Thoracic aorta (tissue), 2 donors: Measurements from ENCODE around the gene NRIP3. TPM values are rescaled to one million over a fixed set of nuclear protein-coding genes. Genes with fewer than 3 reads are reported as not detected.

Experiments
- ATAC-seq: fragments of 150-250 bp; one replicate; pipeline ENCODE4 v1.8.0; 2017; ENCODE audit warnings: low read depth; ENCODE audit not compliant: insufficient number of reproducible peaks, low FRiP score
- DNase-seq: peaks from one replicate; pipeline ENCODE4 v3.0.0-alpha.2; 2020; ENCODE audit warnings: low spot score
- H3K27ac ChIP-seq, 2 donors: fragments of 200-600 bp; sonication (generic); 1 replicate in 1 of 2; 2 replicates in 1 of 2; pipeline ENCODE4 v1.5.1; 2016; ENCODE audit warnings: mild to moderate bottlenecking in 2 of 2, moderate library complexity in 2 of 2
- H3K27me3 ChIP-seq: fragments of 200-600 bp; sonication (generic); replicated peaks from 2 replicates; pipeline ENCODE4 v1.6.0; 2016; ENCODE audit warnings: mild to moderate bottlenecking; ENCODE audit not compliant: insufficient read depth
- H3K36me3 ChIP-seq: fragments of 200-600 bp; sonication (generic); one replicate; pipeline ENCODE4 v1.5.1; 2016
- H3K4me1 ChIP-seq, 2 donors: fragments of 200-600 bp; sonication (generic); 1 replicate in 1 of 2; 2 replicates in 1 of 2; pipeline versions ENCODE4 v1.5.1 to v1.6.0; 2016; ENCODE audit warnings: low read depth in 2 of 2, mild to moderate bottlenecking in 1 of 2; ENCODE audit not compliant: control insufficient read depth in 1 of 2
- H3K4me3 ChIP-seq: fragments of 200-600 bp; sonication (generic); 2 replicates; pipeline ENCODE4 v1.5.1; 2016; ENCODE audit warnings: mild to moderate bottlenecking
- H3K9me3 ChIP-seq: fragments of 200-600 bp; sonication (generic); 2 replicates; pipeline ENCODE4 v1.5.1; 2016
- CTCF ChIP-seq: fragments of 200-600 bp; sonication (generic); IDR thresholded peaks from one replicate; pipeline ENCODE4 v1.5.1; 2019; ENCODE audit warnings: antibody characterized with exemption
- total RNA-seq, 2 donors: library from RNA; depleted of rRNA; stranded (reverse); fragments of >200 nt; gene quantifications; one replicate each; pipeline versions ENCODE4 v1.1.0 to v1.2.3, GENCODE V29; 2016

Gene NRIP3
- total RNA-seq, 2 donors from 2014 or later = 2.1 to 5.3 TPM

DNA sequence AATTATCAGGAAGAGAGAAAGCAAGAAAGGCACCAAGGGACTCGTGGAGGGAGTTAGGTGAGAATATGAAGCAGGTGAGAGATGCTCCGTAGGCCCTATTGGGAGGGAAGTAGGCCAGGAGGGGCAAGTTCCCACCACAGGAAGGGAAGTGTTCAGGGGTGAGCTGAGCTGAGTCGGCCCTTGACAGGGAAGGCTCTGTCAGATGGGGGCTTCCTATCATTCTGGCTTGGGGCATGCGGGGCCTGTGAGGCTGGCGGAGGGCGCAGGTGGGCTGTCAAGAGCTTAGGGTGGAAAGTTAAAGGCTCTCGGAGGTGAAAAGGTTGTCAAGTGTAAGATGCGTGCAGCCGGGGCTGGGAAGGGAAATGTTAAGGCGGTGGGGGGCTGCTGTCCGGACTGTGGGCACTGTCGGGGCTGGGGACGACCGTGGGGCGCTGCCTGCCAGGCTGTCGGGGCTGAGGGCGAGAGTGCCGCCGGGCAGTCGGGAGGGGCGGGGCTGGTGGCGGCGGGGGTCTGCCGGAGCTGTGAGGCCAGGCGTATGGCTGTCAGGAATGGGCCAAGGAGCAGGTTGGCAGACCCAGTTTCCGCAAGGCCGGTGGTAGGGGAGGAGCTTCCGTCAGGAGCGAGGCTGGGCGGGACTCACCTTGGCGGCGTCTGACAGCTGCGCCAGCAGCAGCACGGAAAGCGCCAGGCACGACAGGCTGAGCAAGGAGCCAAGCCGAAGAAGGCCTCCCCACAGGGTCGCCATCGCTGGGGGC lies 40.1 kb downstream of the NRIP3 start:
- H3K27me3 ChIP-seq = no peaks in the 10 kb centered on the region
- peak overlapping the region; percentile 90 to 93 for H3K27ac ChIP-seq
- no peaks in the 10 kb centered on the region for H3K36me3 ChIP-seq
- peak; percentile 42 for ATAC-seq
- DNase-seq = peak; percentile 38
- H3K4me3 ChIP-seq = peak overlapping the region; percentile 87
- TF ChIP-seq CTCF = no peak
- H3K9me3 ChIP-seq = no peaks in the 10 kb centered on the region
- H3K4me1 ChIP-seq = peaks cover 14 to 41% of the 10 kb centered on the region in 2 donors

DNA sequence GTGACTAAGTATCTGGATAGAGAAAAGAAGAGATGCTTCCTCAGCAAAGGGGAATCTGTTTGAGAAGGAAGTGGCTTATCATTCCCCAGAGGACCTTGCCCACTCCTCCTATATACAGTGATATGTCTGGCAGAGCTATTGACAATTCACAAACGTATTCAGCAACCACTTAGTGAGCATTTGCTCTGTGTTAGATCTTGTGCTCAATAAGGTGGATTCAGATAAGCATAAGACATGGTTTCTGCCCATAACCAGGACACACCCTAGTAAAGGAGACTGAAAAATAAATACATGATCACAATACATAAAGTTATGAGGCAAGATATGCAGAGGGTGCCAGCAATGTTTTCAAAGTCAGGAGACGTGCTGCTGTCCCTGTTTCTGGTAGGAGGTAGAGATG lies 41.0 kb downstream of the NRIP3 start:
- Histone ChIP-seq H3K27ac (peak overlapping the region; percentile 21 to 93), H3K27me3 (no peaks in the 10 kb centered on the region), H3K4me3 (peak overlapping the region; percentile 87), H3K36me3 (no peaks in the 10 kb centered on the region), H3K4me1 (peaks cover 14 to 41% of the 10 kb centered on the region in 2 donors), H3K9me3 (no peaks in the 10 kb centered on the region)
- TF ChIP-seq CTCF = no peak
- ATAC-seq (no peak), DNase-seq (no peak)

- H3K4me1 ChIP-seq = peaks cover 14 to 41% of the 10 kb centered on the region in 2 donors
Observed at GRCh38 chr11:8961401-8961800, 42.4 kb downstream of the NRIP3 start.

DNA sequence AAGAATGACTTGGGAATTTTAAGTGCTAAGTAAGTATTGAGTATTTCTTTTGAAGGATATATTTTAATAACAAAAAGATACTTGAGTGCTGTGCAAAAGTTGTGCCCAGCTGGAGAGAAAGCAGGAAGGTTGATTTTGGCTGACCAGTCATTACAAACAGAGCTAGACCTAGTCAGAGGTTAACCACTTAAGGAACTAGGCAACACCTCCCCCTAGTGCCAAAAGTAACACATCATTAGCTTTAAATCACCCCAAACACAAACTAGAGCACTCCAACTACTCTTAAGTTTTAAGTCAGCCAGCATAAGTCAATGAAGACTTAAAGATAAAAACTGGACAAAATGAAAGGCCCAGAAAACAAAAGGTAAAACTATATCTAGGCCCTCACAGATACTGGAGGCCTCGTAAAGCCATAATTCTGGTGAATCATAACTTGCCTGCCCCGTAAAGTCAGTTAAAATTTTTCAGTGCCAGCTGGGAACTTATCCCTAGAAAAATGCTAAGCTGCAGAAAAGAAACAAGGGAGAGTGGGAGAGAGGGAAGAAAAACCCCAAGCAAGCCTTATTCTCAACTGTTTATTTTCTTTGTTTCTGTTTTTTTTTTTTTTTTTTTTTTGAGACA lies 44.1 kb downstream of the NRIP3 start:
- Histone ChIP-seq H3K4me3 (peak overlapping the region; percentile 11), H3K27ac (peak overlapping the region; percentile 6 to 50), H3K36me3 (peaks cover 9% of the 10 kb centered on the region), H3K27me3 (no peaks in the 10 kb centered on the region), H3K4me1 (peaks cover 14 to 30% of the 10 kb centered on the region in 2 donors), H3K9me3 (no peaks in the 10 kb centered on the region)
- TF ChIP-seq CTCF = peak; percentile 48
- DNase-seq (no peak), ATAC-seq (no peak)

More at GRCh38 chr11:8961401-8961800, 42.4 kb downstream of the NRIP3 start:
- H3K27ac ChIP-seq = no peak overlapping the region
- DNase-seq (no peak), ATAC-seq (no peak)
- no peaks in the 10 kb centered on the region for H3K36me3 ChIP-seq
- no peaks in the 10 kb centered on the region for H3K9me3 ChIP-seq
- H3K27me3 ChIP-seq = no peaks in the 10 kb centered on the region
- H3K4me3 ChIP-seq = no peak overlapping the region
- no peak for TF ChIP-seq CTCF

- Histone ChIP-seq H3K4me1 (peaks cover 2 to 18% of the 10 kb centered on the region in 2 donors), H3K4me3 (no peak overlapping the region), H3K9me3 (no peaks in the 10 kb centered on the region), H3K36me3 (peaks cover 24% of the 10 kb centered on the region), H3K27me3 (no peaks in the 10 kb centered on the region), H3K27ac (no peak overlapping the region)
- DNase-seq (no peak), ATAC-seq (no peak)
- TF ChIP-seq CTCF = no peak
Observed at GRCh38 chr11:8956860-8957259, 46.9 kb downstream of the NRIP3 start.
